Heart left ventricle (tissue), 13 donors: ENCODE results near the gene ZYX.
A peak's percentile ranks its signal among the peaks of the same experiment; 100 is the strongest.

Source experiments
- POLR2A ChIP-seq, 2 donors: fragments of 450-650 bp; IDR thresholded peaks; one replicate each; pipeline ENCODE4 v1.6.1; 2017; ENCODE audit warnings: antibody characterized with exemption in 2 of 2, mild to moderate bottlenecking in 2 of 2, moderate library complexity in 2 of 2
- TF ChIP-seq, protein P1 (sequence below), 12 donors: fragments of 200-600 bp; sonication (generic) in 4 of 12; IDR thresholded peaks; one replicate each; pipeline versions ENCODE4 v1.5.0 to v1.8.0; 2018 to 2022; ENCODE audit warnings: antibody characterized with exemption in 12 of 12, mild to moderate bottlenecking in 5 of 12
- donor health status: ischemic (EF 13 %, LVEDD 7.1; RV severe dilation, severe dysfunction).
- donor health status: DM: no; HTN: yes; CAD: no.
- donor health status: DM: no; HTN: no; CAD: no.
- donor health status: ischemic (EF 25% LVEDD 6.9; RV normal size, moderate dysfunction).
- donor health status: ischemic (EF 25% LVEDD 5.7; RV mildly dilated, moderate dysfunction).
- donor health status: ischemic (EF 35%, LVEDD 5.7; RV mildly dilated, moderate dysfunction).
- donor health status: nonischemic (EF 11% LVEDD 7.7; RV severe dilation, severe dysfunction).
- donor health status: DM: yes; HTN: yes; CAD: no.
- donor health status: PGD.
- donor health status: ischemic (EF 29% LVEDD 5.4; RV normal size, mild dysfunction).
- donor health status: nonischemic (EF 23%, LVEDD 6.1; RV moderate dilation, normal function).

DNA sequence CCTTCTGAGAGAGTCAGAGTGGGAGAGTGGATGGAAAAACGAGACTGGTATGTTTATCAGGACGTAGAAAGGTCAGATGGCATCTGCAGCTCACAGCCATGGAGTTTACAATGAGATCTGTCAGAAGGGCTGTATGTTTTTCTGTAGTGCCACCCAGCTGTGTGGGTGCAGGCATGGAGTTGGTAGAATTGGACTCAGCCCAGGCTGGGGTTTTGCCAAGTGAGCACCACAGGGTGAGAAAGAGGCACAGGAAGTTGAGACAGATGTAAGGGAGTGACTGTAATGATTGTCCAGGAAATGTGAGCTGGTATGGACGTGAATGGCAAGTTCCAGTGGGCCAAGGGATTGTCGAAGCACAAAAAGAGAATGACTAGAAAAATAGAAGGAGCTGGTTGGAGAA lies 9.1 kb upstream of the ZYX start:
- TF ChIP-seq, protein P1, sequence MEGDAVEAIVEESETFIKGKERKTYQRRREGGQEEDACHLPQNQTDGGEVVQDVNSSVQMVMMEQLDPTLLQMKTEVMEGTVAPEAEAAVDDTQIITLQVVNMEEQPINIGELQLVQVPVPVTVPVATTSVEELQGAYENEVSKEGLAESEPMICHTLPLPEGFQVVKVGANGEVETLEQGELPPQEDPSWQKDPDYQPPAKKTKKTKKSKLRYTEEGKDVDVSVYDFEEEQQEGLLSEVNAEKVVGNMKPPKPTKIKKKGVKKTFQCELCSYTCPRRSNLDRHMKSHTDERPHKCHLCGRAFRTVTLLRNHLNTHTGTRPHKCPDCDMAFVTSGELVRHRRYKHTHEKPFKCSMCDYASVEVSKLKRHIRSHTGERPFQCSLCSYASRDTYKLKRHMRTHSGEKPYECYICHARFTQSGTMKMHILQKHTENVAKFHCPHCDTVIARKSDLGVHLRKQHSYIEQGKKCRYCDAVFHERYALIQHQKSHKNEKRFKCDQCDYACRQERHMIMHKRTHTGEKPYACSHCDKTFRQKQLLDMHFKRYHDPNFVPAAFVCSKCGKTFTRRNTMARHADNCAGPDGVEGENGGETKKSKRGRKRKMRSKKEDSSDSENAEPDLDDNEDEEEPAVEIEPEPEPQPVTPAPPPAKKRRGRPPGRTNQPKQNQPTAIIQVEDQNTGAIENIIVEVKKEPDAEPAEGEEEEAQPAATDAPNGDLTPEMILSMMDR (IDR thresholded peaks at IDR 0.05) = peak in 3 of 12 donors; percentile 25 to 34 (median 26)
- no peak for TF ChIP-seq POLR2A (IDR thresholded peaks at IDR 0.05)
